ENCODE measurements around the gene SHISA2. TPM values are rescaled to one million over a fixed set of nuclear protein-coding genes. Genes with fewer than 3 reads are reported as not detected.

Gene SHISA2
- polyA plus RNA-seq, 6 donors from 2014 or later = not detected

- no peaks in the 10 kb centered on the region for H3K36me3 Mint-ChIP-seq
- no peak for ATAC-seq (ENCODE audit: low read depth in 2 of 2)
- no peak for DNase-seq
- peaks cover 0 to 1% (median 0%) of the 10 kb centered on the region in 7 donors for H3K9me3 Mint-ChIP-seq
- no peak overlapping the region for H3K4me3 Mint-ChIP-seq
- H3K27me3 Mint-ChIP-seq = peaks cover 5 to 50% (median 8%) of the 10 kb centered on the region in 3 donors
- peak overlapping the region in 1 of 6 donors; percentile 12 for H3K27ac Mint-ChIP-seq
- H3K4me1 Mint-ChIP-seq = no peaks in the 10 kb centered on the region
Measured at GRCh38 chr13:26020891-26021290, 30.9 kb downstream of the SHISA2 start.

- Mint-ChIP-seq H3K27ac (peak overlapping the region in 1 of 6 donors; percentile 12), H3K4me3 (no peak overlapping the region)
Measured at GRCh38 chr13:26019881-26020870, 31.6 kb downstream of the SHISA2 start.

GRCh38 chr13:26019251-26019650 lies 32.6 kb downstream of the SHISA2 start:
- Mint-ChIP-seq H3K4me3 (no peak overlapping the region), H3K27me3 (peaks cover 0 to 36% (median 0%) of the 10 kb centered on the region in 3 donors), H3K27ac (no peak overlapping the region), H3K9me3 (peaks cover 0 to 2% (median 0%) of the 10 kb centered on the region in 7 donors), H3K36me3 (no peaks in the 10 kb centered on the region), H3K4me1 (no peaks in the 10 kb centered on the region)
- ATAC-seq (ENCODE audit: low read depth in 2 of 2) (no peak), DNase-seq (no peak)

More at GRCh38 chr13:26019881-26020870, 31.6 kb downstream of the SHISA2 start:
- Mint-ChIP-seq H3K9me3 (peaks cover 0 to 1% (median 0%) of the 10 kb centered on the region in 7 donors), H3K4me1 (no peaks in the 10 kb centered on the region), H3K36me3 (no peaks in the 10 kb centered on the region), H3K27me3 (peaks cover under 1 to 45% (median 1%) of the 10 kb centered on the region in 3 donors)
- no peak for ATAC-seq (ENCODE audit: low read depth in 2 of 2)
- no peak for DNase-seq

GRCh38 chr13:26017932-26018665 lies 33.7 kb downstream of the SHISA2 start:
- DNase-seq (no peak), ATAC-seq (ENCODE audit: low read depth in 2 of 2) (no peak)
- Mint-ChIP-seq H3K9me3 (peaks cover 0 to 3% (median 0%) of the 10 kb centered on the region in 7 donors), H3K4me3 (peak overlapping the region in 1 of 8 donors; percentile 44), H3K4me1 (no peaks in the 10 kb centered on the region), H3K27ac (peak overlapping the region in 2 of 6 donors; percentile 42 to 56), H3K27me3 (peaks cover 0 to 32% (median 4%) of the 10 kb centered on the region in 3 donors), H3K36me3 (no peaks in the 10 kb centered on the region)

- DNase-seq (no peak), ATAC-seq (ENCODE audit: low read depth in 2 of 2) (no peak)
- no peak overlapping the region for H3K4me3 Mint-ChIP-seq
- H3K9me3 Mint-ChIP-seq = peaks cover 0 to 3% (median 0%) of the 10 kb centered on the region in 7 donors
- H3K4me1 Mint-ChIP-seq = peaks cover 0 to 1% (median 0%) of the 10 kb centered on the region in 3 donors
- H3K27ac Mint-ChIP-seq = peak overlapping the region in 2 of 6 donors; percentile 37 to 56
- peaks cover 3 to 31% (median 6%) of the 10 kb centered on the region in 3 donors for H3K27me3 Mint-ChIP-seq
- no peaks in the 10 kb centered on the region for H3K36me3 Mint-ChIP-seq
Measured at GRCh38 chr13:26017196-26017921, 34.5 kb downstream of the SHISA2 start.

- ATAC-seq (ENCODE audit: low read depth in 2 of 2) (no peak), DNase-seq (no peak)
- Mint-ChIP-seq H3K4me3 (no peak overlapping the region), H3K27me3 (peaks cover 3 to 25% (median 6%) of the 10 kb centered on the region in 3 donors), H3K27ac (peak overlapping the region in 1 of 6 donors; percentile 57), H3K4me1 (peaks cover 0 to 7% (median 0%) of the 10 kb centered on the region in 3 donors), H3K36me3 (no peaks in the 10 kb centered on the region), H3K9me3 (peaks cover 0 to 3% (median 0%) of the 10 kb centered on the region in 7 donors)
Measured at GRCh38 chr13:26016189-26016588, 35.6 kb downstream of the SHISA2 start.

- DNase-seq (no peak), ATAC-seq (ENCODE audit: low read depth in 2 of 2) (no peak)
- Mint-ChIP-seq H3K36me3 (no peaks in the 10 kb centered on the region), H3K9me3 (peaks cover 0 to 3% (median 0%) of the 10 kb centered on the region in 7 donors), H3K27me3 (peaks cover 3 to 18% (median 6%) of the 10 kb centered on the region in 3 donors), H3K4me1 (peaks cover 0 to 7% (median 0%) of the 10 kb centered on the region in 3 donors), H3K27ac (peak overlapping the region in 2 of 6 donors; percentile 8 to 57), H3K4me3 (no peak overlapping the region)
Measured at GRCh38 chr13:26015271-26016125, 36.3 kb downstream of the SHISA2 start.

- peaks cover 0 to 3% (median 0%) of the 10 kb centered on the region in 7 donors for H3K9me3 Mint-ChIP-seq
- peaks cover 9 to 11% (median 10%) of the 10 kb centered on the region in 3 donors for H3K27me3 Mint-ChIP-seq
- DNase-seq (no peak), ATAC-seq (ENCODE audit: low read depth in 2 of 2) (no peak)
- no peaks in the 10 kb centered on the region for H3K36me3 Mint-ChIP-seq
- H3K4me1 Mint-ChIP-seq = peaks cover 0 to 7% (median 0%) of the 10 kb centered on the region in 3 donors
- peak overlapping the region; percentile 5 to 80 (median 62) for H3K4me3 Mint-ChIP-seq
- peak overlapping the region in 3 of 6 donors; percentile 20 to 66 (median 38) for H3K27ac Mint-ChIP-seq
Measured at GRCh38 chr13:26012995-26013394, 38.8 kb downstream of the SHISA2 start.

- Mint-ChIP-seq H3K4me3 (peak overlapping the region; percentile 60 to 89 (median 78)), H3K36me3 (no peaks in the 10 kb centered on the region), H3K9me3 (peaks cover 0 to 3% (median 0%) of the 10 kb centered on the region in 7 donors), H3K27me3 (peaks cover 13 to 18% (median 15%) of the 10 kb centered on the region in 3 donors), H3K4me1 (peaks cover 0 to 7% (median 0%) of the 10 kb centered on the region in 3 donors), H3K27ac (peak overlapping the region in 4 of 6 donors; percentile 64 to 91 (median 80))
- peak; percentile 44 for DNase-seq
- ATAC-seq (ENCODE audit: low read depth in 2 of 2) = peak; percentile 85 to 95
Measured at GRCh38 chr13:26011996-26012821, 39.6 kb downstream of the SHISA2 start.

- Mint-ChIP-seq H3K9me3 (peaks cover 0 to 3% (median 0%) of the 10 kb centered on the region in 7 donors), H3K27ac (peak overlapping the region in 2 of 6 donors; percentile 44 to 49), H3K4me1 (peaks cover 0 to 7% (median 0%) of the 10 kb centered on the region in 3 donors), H3K4me3 (peak overlapping the region in 4 of 8 donors; percentile 60 to 85 (median 76)), H3K36me3 (no peaks in the 10 kb centered on the region), H3K27me3 (peaks cover 14 to 18% (median 15%) of the 10 kb centered on the region in 3 donors)
- no peak for ATAC-seq (ENCODE audit: low read depth in 2 of 2)
- no peak for DNase-seq
Measured at GRCh38 chr13:26011208-26011573, 40.6 kb downstream of the SHISA2 start.

- Mint-ChIP-seq H3K27me3 (peaks cover 14 to 18% (median 15%) of the 10 kb centered on the region in 3 donors), H3K36me3 (no peaks in the 10 kb centered on the region), H3K27ac (no peak overlapping the region), H3K9me3 (peaks cover 0 to 3% (median 0%) of the 10 kb centered on the region in 7 donors), H3K4me3 (peak overlapping the region in 2 of 8 donors; percentile 11 to 15), H3K4me1 (peaks cover 0 to 7% (median 0%) of the 10 kb centered on the region in 3 donors)
- DNase-seq = no peak
- ATAC-seq (ENCODE audit: low read depth in 2 of 2) = no peak
Measured at GRCh38 chr13:26010487-26011207, 41.2 kb downstream of the SHISA2 start.

Measured in naive B cell (primary cell).